ENCODE results near the gene EEF1AKMT4. TPM values are rescaled to one million over a fixed set of nuclear protein-coding genes. Genes with fewer than 3 reads are reported as not detected.

The EEF1AKMT4 gene
- total RNA-seq, 1 experiment from 2014 or later: 10.7 TPM

- in situ Hi-C loops (cut with HindIII; ENCODE audit: low pct_unique_long_range_greater_than_20kb, low sequenced_read_pairs) (no loop called here), intact Hi-C loops (cut with micrococcal nuclease; ENCODE audit: unreplicated experiment) (no loop called here)
- BruUV-seq (replicated peaks): no TSS peak
- H3K27me3 ChIP-seq (ENCODE audit: control insufficient read depth, insufficient read depth, low read length): no peaks in the 10 kb centered on the region
- POLR2A ChIA-PET: no interaction called here
- DNase-seq (ENCODE audit: low read depth, low spot score): no peak
- no peak for ATAC-seq
- peaks cover 36% of the 10 kb centered on the region for H3K36me3 ChIP-seq (ENCODE audit: control insufficient read depth, insufficient read depth, low read length)
- CTCF ChIA-PET: no interaction called here
- no peak for TF ChIP-seq REST (IDR thresholded peaks at IDR 0.05; ENCODE audit: insufficient read depth in 1 of 2, low read depth in 2 of 2, low read length in 1 of 2)
- TF ChIP-seq TCF7L2 (IDR thresholded peaks at IDR 0.05; ENCODE audit: low read depth, low read length): no peak
- TF ChIP-seq SIN3A (IDR thresholded peaks at IDR 0.05; ENCODE audit: borderline replicate concordance, insufficient read depth, low read depth, low read length): no peak
- no peak for TF ChIP-seq POLR2AphosphoS5 (IDR thresholded peaks at IDR 0.05; ENCODE audit: low read depth, low read length)
- TF ChIP-seq CTCF (IDR thresholded peaks at IDR 0.05): no peak
- H3K4me1 ChIP-seq (ENCODE audit: control insufficient read depth, insufficient read depth, low read length): no peaks in the 10 kb centered on the region
- no peak overlapping the region for H3K4me3 ChIP-seq (ENCODE audit: low read depth in 2 of 2, low read length in 2 of 2)
- no peak overlapping the region for H3K27ac ChIP-seq (ENCODE audit: low read length)
- no peaks in the 10 kb centered on the region for H3K9me3 ChIP-seq (ENCODE audit: control insufficient read depth, insufficient read depth, low read depth, low read length)
These were observed 58.4 kb downstream of the EEF1AKMT4 start for GRCh38 chr3:184307915-184308314.

Small RNA genes within 50 kb of the gene (microRNA-seq; reads per million reads assigned to microRNA genes)
- 3.2 reads per million, percentile 3 among the genes with 10 or more reads in this experiment for gene MIR1224 (ENCODE audit: unreplicated experiment)

Other genes starting within 250 kb of the EEF1AKMT4 start
- 35.1 TPM for gene ABCC5, start 231.8 kb upstream of the EEF1AKMT4 start, total RNA-seq (2021; ENCODE audit: unreplicated experiment)
- gene HTR3D, start 217.9 kb upstream of the EEF1AKMT4 start, total RNA-seq (2021; ENCODE audit: unreplicated experiment): not detected
- not detected for gene HTR3C, start 196.6 kb upstream of the EEF1AKMT4 start, total RNA-seq (2021; ENCODE audit: unreplicated experiment)
- gene HTR3E, start 152.6 kb upstream of the EEF1AKMT4 start, total RNA-seq (2021; ENCODE audit: unreplicated experiment): not detected
- gene EIF2B5, start 114.3 kb upstream of the EEF1AKMT4 start, total RNA-seq (2021; ENCODE audit: unreplicated experiment): 60.2 TPM
- 97.2 TPM for gene DVL3, start 94.3 kb upstream of the EEF1AKMT4 start, total RNA-seq (2021; ENCODE audit: unreplicated experiment)
- 335 TPM for gene AP2M1, start 74.8 kb upstream of the EEF1AKMT4 start, total RNA-seq (2021; ENCODE audit: unreplicated experiment)
- 101 TPM for gene ABCF3, start 63.5 kb upstream of the EEF1AKMT4 start, total RNA-seq (2021; ENCODE audit: unreplicated experiment)
- 0.28 TPM for gene VWA5B2, start 20.1 kb upstream of the EEF1AKMT4 start, total RNA-seq (2021; ENCODE audit: unreplicated experiment)
- gene ALG3, start 710 bp upstream of the EEF1AKMT4 start, total RNA-seq (2021; ENCODE audit: unreplicated experiment): 72.7 TPM
- 5.7 TPM for gene CAMK2N2, start 11.9 kb downstream of the EEF1AKMT4 start, total RNA-seq (2021; ENCODE audit: unreplicated experiment)
- not detected for gene ECE2, start 26.4 kb downstream of the EEF1AKMT4 start, total RNA-seq (2021; ENCODE audit: unreplicated experiment)
- 536 TPM for gene PSMD2, start 49.6 kb downstream of the EEF1AKMT4 start, total RNA-seq (2021; ENCODE audit: unreplicated experiment)
- 798 TPM for gene EIF4G1, start 64.9 kb downstream of the EEF1AKMT4 start, total RNA-seq (2021; ENCODE audit: unreplicated experiment)
- gene FAM131A, start 87.9 kb downstream of the EEF1AKMT4 start, total RNA-seq (2021; ENCODE audit: unreplicated experiment): 30.1 TPM
- gene CLCN2, start 111.9 kb downstream of the EEF1AKMT4 start, total RNA-seq (2021; ENCODE audit: unreplicated experiment): 22.5 TPM
- gene POLR2H, start 112.0 kb downstream of the EEF1AKMT4 start, total RNA-seq (2021; ENCODE audit: unreplicated experiment): 156 TPM
- not detected for gene THPO, start 128.5 kb downstream of the EEF1AKMT4 start, total RNA-seq (2021; ENCODE audit: unreplicated experiment)
- gene CHRD, start 130.4 kb downstream of the EEF1AKMT4 start, total RNA-seq (2021; ENCODE audit: unreplicated experiment): 1.4 TPM